HEK293 (cell line): ENCODE results near the gene DMAC2L.

Experiments used
- KLF1 ChIP-seq: fragments of 450-650 bp; formaldehyde crosslinking; IDR thresholded peaks from 2 replicates; pipeline ENCODE4 v1.5.1; 2016; ENCODE audit warnings: missing biosample characterization, missing genetic modification characterization
- OVOL3 ChIP-seq: fragments of 450-650 bp; formaldehyde crosslinking; IDR thresholded peaks from 2 replicates; pipeline ENCODE4 v1.5.1; 2016; ENCODE audit warnings: missing biosample characterization, missing genetic modification characterization
- SCRT1 ChIP-seq: fragments of 450-650 bp; formaldehyde crosslinking; IDR thresholded peaks from 2 replicates; pipeline ENCODE4 v1.5.1; 2016; ENCODE audit warnings: missing biosample characterization, missing genetic modification characterization, borderline replicate concordance
- SP7 ChIP-seq: fragments of 450-650 bp; formaldehyde crosslinking; IDR thresholded peaks from 2 replicates; pipeline ENCODE4 v1.5.1; 2016; ENCODE audit warnings: missing biosample characterization, missing genetic modification characterization
- YY1 ChIP-seq: fragments of 450-650 bp; formaldehyde crosslinking; IDR thresholded peaks from 2 replicates; pipeline ENCODE4 v1.5.1; 2018; ENCODE audit warnings: missing biosample characterization, missing genetic modification characterization
- ZBTB49 ChIP-seq: fragments of 450-650 bp; formaldehyde crosslinking; IDR thresholded peaks from 2 replicates; pipeline ENCODE4 v1.5.1; 2016; ENCODE audit warnings: missing biosample characterization, missing genetic modification characterization, low read depth
- ZEB2 ChIP-seq: fragments of 450-650 bp; formaldehyde crosslinking; IDR thresholded peaks from 2 replicates; pipeline ENCODE4 v1.5.1; 2016; ENCODE audit warnings: missing biosample characterization, missing genetic modification characterization
- ZNF112 ChIP-seq: fragments of 450-650 bp; formaldehyde crosslinking; IDR thresholded peaks from 2 replicates; pipeline ENCODE4 v1.5.0; 2017; ENCODE audit warnings: missing biosample characterization, missing genetic modification characterization
- ZNF174 ChIP-seq: fragments of 450-650 bp; formaldehyde crosslinking; IDR thresholded peaks from 2 replicates; pipeline ENCODE4 v1.5.0; 2017; ENCODE audit warnings: missing biosample characterization, mild to moderate bottlenecking, missing genetic modification characterization
- ZNF23 ChIP-seq: fragments of 450-650 bp; formaldehyde crosslinking; IDR thresholded peaks from 2 replicates; pipeline ENCODE4 v1.5.1; 2016; ENCODE audit warnings: missing biosample characterization, missing genetic modification characterization, borderline replicate concordance
- ZNF24 ChIP-seq: fragments of 450-650 bp; formaldehyde crosslinking; IDR thresholded peaks from 2 replicates; pipeline ENCODE4 v1.5.1; 2016; ENCODE audit warnings: missing biosample characterization, missing genetic modification characterization
- ZNF404 ChIP-seq: fragments of 450-650 bp; formaldehyde crosslinking; IDR thresholded peaks from 2 replicates; pipeline ENCODE4 v1.5.1; 2017; ENCODE audit warnings: missing biosample characterization, missing genetic modification characterization
- ZNF423 ChIP-seq: fragments of 450-650 bp; formaldehyde crosslinking; IDR thresholded peaks from 2 replicates; pipeline ENCODE4 v1.5.1; 2016; ENCODE audit warnings: missing biosample characterization, missing genetic modification characterization
- ZNF426 ChIP-seq: fragments of 450-650 bp; formaldehyde crosslinking; IDR thresholded peaks from 2 replicates; pipeline ENCODE4 v1.5.1; 2017; ENCODE audit warnings: missing biosample characterization, missing genetic modification characterization, mild to moderate bottlenecking, inconsistent platforms, moderate library complexity
- ZNF548 ChIP-seq: fragments of 450-650 bp; formaldehyde crosslinking; IDR thresholded peaks from 2 replicates; pipeline ENCODE4 v1.5.1; 2016; ENCODE audit warnings: missing biosample characterization, missing genetic modification characterization
- ZNF555 ChIP-seq: fragments of 450-650 bp; formaldehyde crosslinking; conservative IDR thresholded peaks from 2 replicates; pipeline ENCODE4 v1.5.1; 2017; ENCODE audit warnings: missing biosample characterization, mild to moderate bottlenecking, missing genetic modification characterization, inconsistent platforms
- ZNF561 ChIP-seq: fragments of 450-650 bp; IDR thresholded peaks from 2 replicates; pipeline ENCODE4 v1.5.1; 2018; ENCODE audit warnings: missing biosample characterization, missing genetic modification characterization, borderline replicate concordance
- ZNF585B ChIP-seq: fragments of 450-650 bp; formaldehyde crosslinking; IDR thresholded peaks from 2 replicates; pipeline ENCODE4 v1.5.1; 2016; ENCODE audit warnings: missing biosample characterization, missing genetic modification characterization
- ZNF624 ChIP-seq: fragments of 450-650 bp; formaldehyde crosslinking; IDR thresholded peaks from 2 replicates; pipeline ENCODE4 v1.5.1; 2017; ENCODE audit warnings: missing biosample characterization, missing genetic modification characterization
- ZNF629 ChIP-seq: fragments of 450-650 bp; formaldehyde crosslinking; IDR thresholded peaks from 2 replicates; pipeline ENCODE4 v1.5.1; 2017; ENCODE audit warnings: missing biosample characterization, missing genetic modification characterization
- ZNF76 ChIP-seq: fragments of 450-650 bp; formaldehyde crosslinking; IDR thresholded peaks from 2 replicates; pipeline ENCODE4; 2016; ENCODE audit warnings: low read depth, missing biosample characterization, missing genetic modification characterization, borderline replicate concordance
- ZNF777 ChIP-seq: fragments of 450-650 bp; formaldehyde crosslinking; IDR thresholded peaks from 2 replicates; pipeline ENCODE4 v1.5.1; 2017; ENCODE audit warnings: missing biosample characterization, missing genetic modification characterization, borderline replicate concordance
- ZNF785 ChIP-seq: fragments of 450-650 bp; formaldehyde crosslinking; IDR thresholded peaks from 2 replicates; pipeline ENCODE4 v1.5.1; 2016; ENCODE audit warnings: missing biosample characterization, missing genetic modification characterization
- TF ChIP-seq, protein P1 (sequence below): fragments of 450-650 bp; formaldehyde crosslinking; IDR thresholded peaks from 2 replicates; pipeline ENCODE4 v1.5.0; 2017; ENCODE audit warnings: missing biosample characterization, missing genetic modification characterization, borderline replicate concordance
- TF ChIP-seq, protein P2 (sequence below): fragments of 450-650 bp; formaldehyde crosslinking; IDR thresholded peaks from 2 replicates; pipeline ENCODE4 v1.5.1; 2017; ENCODE audit warnings: missing biosample characterization, missing genetic modification characterization
- TF ChIP-seq, protein P3 (sequence below): fragments of 450-650 bp; formaldehyde crosslinking; IDR thresholded peaks from 2 replicates; pipeline ENCODE4 v1.5.1; 2016; ENCODE audit warnings: missing biosample characterization, missing genetic modification characterization
- TF ChIP-seq, protein P4 (sequence below): fragments of 450-650 bp; formaldehyde crosslinking; conservative IDR thresholded peaks from 2 replicates; pipeline ENCODE4 v1.5.1; 2016; ENCODE audit warnings: low read depth, missing biosample characterization, missing genetic modification characterization

Gene DMAC2L

DNA sequence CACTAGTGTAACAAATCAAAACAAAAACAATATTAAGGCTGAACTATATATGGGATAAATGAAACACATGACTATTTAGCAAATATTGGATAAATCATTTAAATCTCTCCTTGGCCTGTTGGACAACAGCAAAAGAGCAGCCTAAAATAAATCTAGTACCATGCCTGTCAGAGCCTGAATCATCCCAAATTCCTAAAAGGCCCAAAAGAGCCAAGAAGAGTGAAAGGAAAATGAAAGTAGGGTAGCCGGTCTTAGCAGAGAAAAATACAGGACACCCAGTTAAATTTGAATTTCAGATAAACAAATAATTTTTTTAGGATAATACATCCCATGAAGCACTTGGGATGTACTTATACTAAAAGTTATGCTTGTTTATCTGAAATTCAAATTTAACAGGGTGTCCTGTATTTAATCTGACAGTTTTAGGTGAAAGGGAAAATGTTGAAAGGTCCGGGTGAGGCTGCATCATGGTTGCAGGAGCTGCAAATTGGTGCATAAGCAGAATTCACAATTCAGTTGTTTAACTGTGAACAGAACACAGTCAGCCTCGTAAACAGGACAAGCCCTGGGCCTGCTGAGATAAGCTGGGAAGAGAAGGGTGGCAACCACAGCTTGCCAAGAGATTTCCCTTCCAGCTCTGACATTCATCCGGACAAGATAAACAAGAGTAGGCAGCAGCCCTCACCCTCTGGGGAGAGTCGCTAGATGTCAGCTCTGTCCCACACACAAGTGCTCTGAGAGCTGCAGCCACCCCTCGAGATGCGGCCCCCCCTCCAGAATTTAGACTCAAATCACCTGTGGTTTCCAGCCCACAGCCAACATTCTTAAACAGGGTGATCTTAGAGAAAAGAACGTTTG lies 30.3 kb downstream of the DMAC2L start (continued):
- TF ChIP-seq, protein P1, sequence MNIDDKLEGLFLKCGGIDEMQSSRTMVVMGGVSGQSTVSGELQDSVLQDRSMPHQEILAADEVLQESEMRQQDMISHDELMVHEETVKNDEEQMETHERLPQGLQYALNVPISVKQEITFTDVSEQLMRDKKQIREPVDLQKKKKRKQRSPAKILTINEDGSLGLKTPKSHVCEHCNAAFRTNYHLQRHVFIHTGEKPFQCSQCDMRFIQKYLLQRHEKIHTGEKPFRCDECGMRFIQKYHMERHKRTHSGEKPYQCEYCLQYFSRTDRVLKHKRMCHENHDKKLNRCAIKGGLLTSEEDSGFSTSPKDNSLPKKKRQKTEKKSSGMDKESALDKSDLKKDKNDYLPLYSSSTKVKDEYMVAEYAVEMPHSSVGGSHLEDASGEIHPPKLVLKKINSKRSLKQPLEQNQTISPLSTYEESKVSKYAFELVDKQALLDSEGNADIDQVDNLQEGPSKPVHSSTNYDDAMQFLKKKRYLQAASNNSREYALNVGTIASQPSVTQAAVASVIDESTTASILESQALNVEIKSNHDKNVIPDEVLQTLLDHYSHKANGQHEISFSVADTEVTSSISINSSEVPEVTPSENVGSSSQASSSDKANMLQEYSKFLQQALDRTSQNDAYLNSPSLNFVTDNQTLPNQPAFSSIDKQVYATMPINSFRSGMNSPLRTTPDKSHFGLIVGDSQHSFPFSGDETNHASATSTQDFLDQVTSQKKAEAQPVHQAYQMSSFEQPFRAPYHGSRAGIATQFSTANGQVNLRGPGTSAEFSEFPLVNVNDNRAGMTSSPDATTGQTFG (tag by site-specific recombination): no peak
- TF ChIP-seq ZNF76 (tag by site-specific recombination) (no peak), ZNF548 (tag by site-specific recombination) (no peak), SCRT1 (tag by site-specific recombination) (0 out of 2 replicates have a peak, but pooled peaks have one; percentile 63), ZNF561 (tag by site-specific recombination) (peak; percentile 76), ZNF112 (tag by site-specific recombination) (no peak), KLF1 (tag by site-specific recombination) (peak; percentile 57; the same call in 1 of the 2 replicates), ZNF785 (tag by site-specific recombination) (no peak), ZNF629 (tag by site-specific recombination) (no peak), ZNF426 (tag by site-specific recombination) (no peak), ZNF585B (tag by site-specific recombination) (no peak), SP7 (tag by site-specific recombination) (no peak), ZNF777 (no peak), ZNF404 (tag by site-specific recombination) (no peak), ZNF555 (tag by site-specific recombination) (no peak), ZNF423 (tag by site-specific recombination) (no peak), ZNF23 (tag by site-specific recombination) (no peak), ZNF624 (tag by site-specific recombination) (no peak), ZEB2 (tag by site-specific recombination) (peak; percentile 67), OVOL3 (tag by site-specific recombination) (no peak), ZBTB49 (tag by site-specific recombination) (no peak), YY1 (tag by site-specific recombination) (no peak), ZNF174 (no peak), ZNF24 (tag by site-specific recombination) (no peak)
- TF ChIP-seq, protein P2, sequence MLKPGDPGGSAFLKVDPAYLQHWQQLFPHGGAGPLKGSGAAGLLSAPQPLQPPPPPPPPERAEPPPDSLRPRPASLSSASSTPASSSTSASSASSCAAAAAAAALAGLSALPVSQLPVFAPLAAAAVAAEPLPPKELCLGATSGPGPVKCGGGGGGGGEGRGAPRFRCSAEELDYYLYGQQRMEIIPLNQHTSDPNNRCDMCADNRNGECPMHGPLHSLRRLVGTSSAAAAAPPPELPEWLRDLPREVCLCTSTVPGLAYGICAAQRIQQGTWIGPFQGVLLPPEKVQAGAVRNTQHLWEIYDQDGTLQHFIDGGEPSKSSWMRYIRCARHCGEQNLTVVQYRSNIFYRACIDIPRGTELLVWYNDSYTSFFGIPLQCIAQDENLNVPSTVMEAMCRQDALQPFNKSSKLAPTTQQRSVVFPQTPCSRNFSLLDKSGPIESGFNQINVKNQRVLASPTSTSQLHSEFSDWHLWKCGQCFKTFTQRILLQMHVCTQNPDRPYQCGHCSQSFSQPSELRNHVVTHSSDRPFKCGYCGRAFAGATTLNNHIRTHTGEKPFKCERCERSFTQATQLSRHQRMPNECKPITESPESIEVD (tag by site-specific recombination): no peak
- TF ChIP-seq, protein P3, sequence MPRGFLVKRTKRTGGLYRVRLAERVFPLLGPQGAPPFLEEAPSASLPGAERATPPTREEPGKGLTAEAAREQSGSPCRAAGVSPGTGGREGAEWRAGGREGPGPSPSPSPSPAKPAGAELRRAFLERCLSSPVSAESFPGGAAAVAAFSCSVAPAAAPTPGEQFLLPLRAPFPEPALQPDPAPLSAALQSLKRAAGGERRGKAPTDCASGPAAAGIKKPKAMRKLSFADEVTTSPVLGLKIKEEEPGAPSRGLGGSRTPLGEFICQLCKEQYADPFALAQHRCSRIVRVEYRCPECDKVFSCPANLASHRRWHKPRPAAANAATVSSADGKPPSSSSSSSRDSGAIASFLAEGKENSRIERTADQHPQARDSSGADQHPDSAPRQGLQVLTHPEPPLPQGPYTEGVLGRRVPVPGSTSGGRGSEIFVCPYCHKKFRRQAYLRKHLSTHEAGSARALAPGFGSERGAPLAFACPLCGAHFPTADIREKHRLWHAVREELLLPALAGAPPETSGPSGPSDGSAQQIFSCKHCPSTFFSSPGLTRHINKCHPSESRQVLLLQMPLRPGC: no peak
- TF ChIP-seq, protein P4, sequence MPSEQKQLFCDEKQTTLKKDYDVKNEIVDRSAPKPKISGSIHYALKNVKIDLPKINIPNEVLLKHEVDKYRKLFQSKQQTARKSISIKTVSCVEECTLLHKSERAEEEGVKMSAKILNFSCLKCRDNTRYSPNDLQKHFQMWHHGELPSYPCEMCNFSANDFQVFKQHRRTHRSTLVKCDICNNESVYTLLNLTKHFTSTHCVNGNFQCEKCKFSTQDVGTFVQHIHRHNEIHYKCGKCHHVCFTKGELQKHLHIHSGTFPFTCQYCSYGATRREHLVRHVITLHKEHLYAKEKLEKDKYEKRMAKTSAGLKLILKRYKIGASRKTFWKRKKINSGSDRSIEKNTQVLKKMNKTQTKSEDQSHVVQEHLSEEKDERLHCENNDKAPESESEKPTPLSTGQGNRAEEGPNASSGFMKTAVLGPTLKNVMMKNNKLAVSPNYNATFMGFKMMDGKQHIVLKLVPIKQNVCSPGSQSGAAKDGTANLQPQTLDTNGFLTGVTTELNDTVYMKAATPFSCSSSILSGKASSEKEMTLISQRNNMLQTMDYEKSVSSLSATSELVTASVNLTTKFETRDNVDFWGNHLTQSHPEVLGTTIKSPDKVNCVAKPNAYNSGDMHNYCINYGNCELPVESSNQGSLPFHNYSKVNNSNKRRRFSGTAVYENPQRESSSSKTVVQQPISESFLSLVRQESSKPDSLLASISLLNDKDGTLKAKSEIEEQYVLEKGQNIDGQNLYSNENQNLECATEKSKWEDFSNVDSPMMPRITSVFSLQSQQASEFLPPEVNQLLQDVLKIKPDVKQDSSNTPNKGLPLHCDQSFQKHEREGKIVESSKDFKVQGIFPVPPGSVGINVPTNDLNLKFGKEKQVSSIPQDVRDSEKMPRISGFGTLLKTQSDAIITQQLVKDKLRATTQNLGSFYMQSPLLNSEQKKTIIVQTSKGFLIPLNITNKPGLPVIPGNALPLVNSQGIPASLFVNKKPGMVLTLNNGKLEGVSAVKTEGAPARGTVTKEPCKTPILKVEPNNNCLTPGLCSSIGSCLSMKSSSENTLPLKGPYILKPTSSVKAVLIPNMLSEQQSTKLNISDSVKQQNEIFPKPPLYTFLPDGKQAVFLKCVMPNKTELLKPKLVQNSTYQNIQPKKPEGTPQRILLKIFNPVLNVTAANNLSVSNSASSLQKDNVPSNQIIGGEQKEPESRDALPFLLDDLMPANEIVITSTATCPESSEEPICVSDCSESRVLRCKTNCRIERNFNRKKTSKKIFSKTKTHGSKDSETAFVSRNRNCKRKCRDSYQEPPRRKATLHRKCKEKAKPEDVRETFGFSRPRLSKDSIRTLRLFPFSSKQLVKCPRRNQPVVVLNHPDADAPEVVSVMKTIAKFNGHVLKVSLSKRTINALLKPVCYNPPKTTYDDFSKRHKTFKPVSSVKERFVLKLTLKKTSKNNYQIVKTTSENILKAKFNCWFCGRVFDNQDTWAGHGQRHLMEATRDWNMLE: no peak
